GM12892 (cell line): ENCODE data around the gene SMIM23.

Experiments used
- DNase-seq: peaks from one replicate; pipeline ENCODE4 v3.0.0; 2011; ENCODE audit not compliant: insufficient read length
- FAIRE-seq: peaks from 2 replicates; lab custom pipeline; 2011; peaks lifted over from hg19 to GRCh38; lab: Jason Lieb, UNC
- POLR2A ChIP-seq: IDR thresholded peaks from 2 replicates; pipeline ENCODE4 v1.6.1; 2011; ENCODE audit warnings: low read depth, low read length, control low read depth
- POLR2AphosphoS5 ChIP-seq: IDR thresholded peaks from 2 replicates; pipeline ENCODE4 v1.6.1; 2011; ENCODE audit warnings: low read depth, low read length, control low read depth
- TAF1 ChIP-seq: IDR thresholded peaks from 2 replicates; pipeline ENCODE4 v1.6.1; 2011; ENCODE audit warnings: low read depth, mild to moderate bottlenecking, control low read depth, low read length, borderline replicate concordance

Gene SMIM23

DNA sequence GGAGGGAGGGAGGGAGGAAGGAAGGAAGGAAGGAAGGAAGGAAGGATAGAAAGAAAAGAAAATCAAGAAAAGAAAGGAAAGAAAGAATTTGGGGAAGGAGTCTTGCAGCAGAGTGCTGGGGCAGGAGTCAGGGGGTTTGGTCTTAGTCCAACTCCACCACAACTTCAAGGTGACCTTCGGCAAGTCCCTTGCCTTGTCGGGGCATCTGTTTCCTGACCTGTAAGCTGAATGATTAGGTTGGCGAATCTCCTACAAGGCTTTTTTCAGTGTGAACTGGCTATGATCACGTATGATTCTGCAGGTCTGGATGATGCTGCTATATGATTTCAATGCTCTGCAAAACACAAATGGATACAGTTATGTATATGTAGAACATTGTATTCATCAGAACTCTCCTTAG lies 20.1 kb downstream of the SMIM23 start:
- FAIRE-seq (no peak), DNase-seq (no peak)
- TF ChIP-seq TAF1 = no peak
- no peak for TF ChIP-seq POLR2AphosphoS5
- TF ChIP-seq POLR2A = no peak

GRCh38 chr5:171806976-171807747 lies 21.5 kb downstream of the SMIM23 start:
- FAIRE-seq (no peak), DNase-seq (no peak)
- no peak for TF ChIP-seq POLR2A
- TF ChIP-seq TAF1 = no peak
- no peak for TF ChIP-seq POLR2AphosphoS5

- TF ChIP-seq POLR2AphosphoS5 (no peak), POLR2A (no peak), TAF1 (no peak)
- DNase-seq (no peak), FAIRE-seq (no peak)
Measured at GRCh38 chr5:171808453-171808852, 22.8 kb downstream of the SMIM23 start.

DNA sequence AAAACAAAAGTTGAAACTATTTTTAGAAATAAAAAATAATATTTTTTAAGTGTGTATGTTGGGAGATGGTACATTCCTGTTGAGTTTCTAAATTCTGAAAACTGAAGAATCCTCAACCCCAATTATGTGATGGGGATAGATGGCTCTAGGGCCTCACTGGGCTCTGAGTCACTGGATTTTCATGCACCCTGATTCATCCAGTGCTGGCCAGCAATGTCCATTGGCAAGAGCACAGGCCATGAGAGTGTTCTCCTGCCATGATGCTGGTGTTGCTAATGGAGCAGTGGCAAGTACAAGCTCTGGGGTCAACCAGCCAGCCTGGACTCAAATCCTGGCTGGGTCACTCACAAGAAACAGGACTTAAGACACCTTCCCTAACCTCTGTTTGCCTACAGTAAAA lies 23.3 kb downstream of the SMIM23 start:
- FAIRE-seq = no peak
- TF ChIP-seq POLR2AphosphoS5 (no peak), POLR2A (no peak), TAF1 (no peak)
- no peak for DNase-seq

- FAIRE-seq (no peak), DNase-seq (no peak)
Measured at GRCh38 chr5:171810227-171810626, 24.6 kb downstream of the SMIM23 start.

GRCh38 chr5:171813270-171813669 lies 27.7 kb downstream of the SMIM23 start:
- no peak for DNase-seq
- TF ChIP-seq TAF1 (no peak), POLR2A (no peak), POLR2AphosphoS5 (no peak)
- no peak for FAIRE-seq

More at GRCh38 chr5:171810227-171810626, 24.6 kb downstream of the SMIM23 start:
- no peak for TF ChIP-seq TAF1
- no peak for TF ChIP-seq POLR2A
- TF ChIP-seq POLR2AphosphoS5 = no peak

GRCh38 chr5:171813813-171814490 lies 28.3 kb downstream of the SMIM23 start:
- DNase-seq (no peak), FAIRE-seq (no peak)
- no peak for TF ChIP-seq TAF1
- TF ChIP-seq POLR2AphosphoS5 = no peak
- no peak for TF ChIP-seq POLR2A

DNA sequence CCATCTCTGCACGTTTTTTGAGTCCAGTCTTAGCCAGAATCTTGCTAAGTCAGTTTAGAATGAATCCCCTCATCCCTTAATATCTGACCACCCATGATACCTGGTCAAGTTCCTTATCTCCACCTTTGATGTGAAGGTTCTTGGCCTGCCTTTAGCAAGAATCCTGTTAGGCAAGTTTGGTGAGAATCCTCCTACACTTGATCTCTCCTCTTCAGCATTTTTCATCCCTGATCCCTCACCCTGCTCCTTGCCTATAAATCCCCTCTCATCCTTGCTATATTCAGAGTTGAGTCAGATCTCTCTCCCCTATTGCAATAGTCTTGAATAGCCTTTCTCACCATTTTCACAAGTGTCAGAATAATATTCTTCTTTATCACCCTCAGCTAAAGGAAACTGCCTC lies 31.0 kb downstream of the SMIM23 start:
- TF ChIP-seq POLR2A = no peak
- TF ChIP-seq TAF1 = no peak
- TF ChIP-seq POLR2AphosphoS5 = no peak
- DNase-seq (no peak), FAIRE-seq (no peak)

DNA sequence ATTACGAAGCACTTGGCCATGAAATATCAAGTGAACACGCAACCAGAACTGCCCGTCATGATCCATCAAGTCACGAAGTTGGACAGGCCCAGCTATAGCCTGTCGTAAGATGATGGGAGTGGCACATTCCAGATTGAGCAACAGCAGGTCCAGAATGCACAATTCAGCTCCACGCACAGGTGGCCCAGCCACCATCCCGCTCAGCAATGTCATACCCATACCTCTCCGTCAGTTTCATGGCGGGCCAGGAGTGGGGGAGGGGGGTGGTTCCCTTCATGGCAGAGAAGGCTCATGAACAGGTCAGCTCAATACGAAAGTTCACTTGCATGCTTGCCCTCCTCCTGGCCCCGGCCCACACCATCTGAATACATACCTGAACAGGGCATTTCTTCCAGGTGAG lies 34.9 kb downstream of the SMIM23 start:
- FAIRE-seq (no peak), DNase-seq (no peak)
- no peak for TF ChIP-seq TAF1

DNA sequence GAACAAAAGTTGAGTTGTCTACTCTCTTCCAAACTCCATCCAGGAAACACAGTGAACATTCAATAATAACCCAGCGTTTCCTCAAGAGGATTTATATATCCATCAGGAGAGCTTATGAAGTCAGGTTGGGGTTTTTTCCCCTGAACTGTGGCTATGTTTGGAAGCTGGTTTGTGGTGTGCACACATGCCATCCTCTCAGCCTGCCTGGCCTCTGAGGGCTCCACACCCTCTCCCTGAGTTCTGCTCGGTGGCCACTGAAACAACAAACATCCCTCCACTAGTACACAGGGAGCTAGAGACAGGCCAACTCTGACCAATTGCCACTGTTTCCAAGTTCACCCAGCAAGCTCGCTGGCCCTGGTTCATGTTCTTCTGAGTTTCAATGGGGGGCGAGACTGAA lies 35.7 kb downstream of the SMIM23 start:
- TF ChIP-seq POLR2A (no peak), POLR2AphosphoS5 (no peak), TAF1 (no peak)
- no peak for FAIRE-seq
- DNase-seq = no peak

DNA sequence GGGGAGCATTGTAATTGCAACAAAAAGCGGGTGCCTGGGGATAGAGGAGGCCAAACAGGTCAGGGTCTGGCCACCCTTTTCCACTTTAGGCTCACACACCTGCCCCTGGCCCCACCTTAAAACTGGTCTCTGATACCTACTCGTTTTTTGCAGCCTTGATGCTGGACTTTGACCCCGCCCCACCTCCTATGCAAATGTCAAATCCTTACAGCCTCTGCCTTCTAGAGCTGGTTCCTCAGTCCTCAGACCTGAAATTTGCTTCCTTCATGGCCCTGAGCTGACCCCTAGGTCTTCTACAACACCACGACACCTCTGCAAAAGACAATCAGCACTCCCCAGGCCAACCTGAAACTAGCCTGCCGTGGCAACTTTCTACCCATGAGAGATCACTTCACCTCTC lies 37.7 kb downstream of the SMIM23 start:
- no peak for TF ChIP-seq POLR2AphosphoS5
- TF ChIP-seq POLR2A = no peak
- TF ChIP-seq TAF1 = no peak
- DNase-seq (no peak), FAIRE-seq (no peak)

DNA sequence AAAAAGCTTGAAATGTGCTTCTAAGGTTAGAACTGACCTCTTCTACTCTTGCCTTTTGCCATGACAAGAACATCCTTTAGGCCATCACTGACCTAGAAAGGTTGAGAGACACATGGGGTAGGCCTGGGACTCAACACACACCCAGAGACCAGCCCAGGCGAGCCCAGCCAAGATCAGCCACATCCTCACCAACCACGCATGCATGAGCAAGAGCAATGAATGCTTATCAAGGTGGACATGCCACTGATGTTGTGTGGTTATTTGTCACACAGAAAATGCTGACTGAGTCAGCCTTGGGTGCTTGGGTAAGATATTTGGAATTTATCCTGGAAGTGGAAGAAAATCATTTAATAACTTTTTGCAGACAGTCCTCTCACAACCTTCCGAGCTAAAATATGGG lies 39.4 kb downstream of the SMIM23 start:
- no peak for FAIRE-seq
- TF ChIP-seq POLR2A (no peak), TAF1 (no peak), POLR2AphosphoS5 (no peak)
- no peak for DNase-seq
